ENCODE results near the gene RIT2. TPM values are rescaled to one million over a fixed set of nuclear protein-coding genes. Genes with fewer than 3 reads are reported as not detected.

Gene RIT2
- total and polyA plus RNA-seq, 5 donors from 2014 or later = not detected

- DNase-seq (no peak), ATAC-seq (ENCODE audit: low read depth in 2 of 2) (no peak)
- Mint-ChIP-seq H3K4me1 (no peaks in the 10 kb centered on the region), H3K9me3 (peaks cover 0 to 21% (median 6%) of the 10 kb centered on the region in 7 donors), H3K27me3 (no peaks in the 10 kb centered on the region), H3K27ac (no peak overlapping the region), H3K36me3 (no peaks in the 10 kb centered on the region), H3K4me3 (no peak overlapping the region)
- Histone ChIP-seq H3K4me3 (ENCODE audit: low read depth, low read length) (no peak overlapping the region), H3K27ac (ENCODE audit: insufficient read depth, low read length, poor library complexity, severe bottlenecking) (no peak overlapping the region), H3K27me3 (ENCODE audit: control insufficient read depth, insufficient read depth, low read length) (no peaks in the 10 kb centered on the region), H3K36me3 (ENCODE audit: control insufficient read depth, insufficient read depth, low read length) (no peaks in the 10 kb centered on the region), H3K4me1 (ENCODE audit: control insufficient read depth, insufficient read depth, low read length, poor library complexity, severe bottlenecking) (no peaks in the 10 kb centered on the region), H3K9me3 (ENCODE audit: control insufficient read depth in 2 of 2, low read length in 2 of 2) (no peaks in the 10 kb centered on the region)
These were observed 1.3 kb upstream of the RIT2 start for GRCh38 chr18:43116699-43117294.

GRCh38 chr18:43113220-43113895, 2.1 kb downstream of the RIT2 start:
- no peaks in the 10 kb centered on the region for H3K36me3 ChIP-seq (ENCODE audit: control insufficient read depth, insufficient read depth, low read length)
- no peak overlapping the region for H3K4me3 ChIP-seq (ENCODE audit: low read depth, low read length)
- peaks cover 0 to 13% (median 4%) of the 10 kb centered on the region in 7 donors for H3K9me3 Mint-ChIP-seq
- no peaks in the 10 kb centered on the region for H3K36me3 Mint-ChIP-seq
- H3K4me1 ChIP-seq (ENCODE audit: control insufficient read depth, insufficient read depth, low read length, poor library complexity, severe bottlenecking) = no peaks in the 10 kb centered on the region
- H3K27me3 ChIP-seq (ENCODE audit: control insufficient read depth, insufficient read depth, low read length) = no peaks in the 10 kb centered on the region
- no peak for DNase-seq
- no peak overlapping the region for H3K27ac Mint-ChIP-seq
- H3K9me3 ChIP-seq (ENCODE audit: control insufficient read depth in 2 of 2, low read length in 2 of 2) = no peaks in the 10 kb centered on the region
- no peaks in the 10 kb centered on the region for H3K4me1 Mint-ChIP-seq
- ATAC-seq (ENCODE audit: low read depth in 2 of 2) = no peak
- no peak overlapping the region for H3K4me3 Mint-ChIP-seq
- no peaks in the 10 kb centered on the region for H3K27me3 Mint-ChIP-seq
- no peak overlapping the region for H3K27ac ChIP-seq (ENCODE audit: insufficient read depth, low read length, poor library complexity, severe bottlenecking)

- H3K4me3 ChIP-seq (ENCODE audit: low read depth, low read length) = no peak overlapping the region
- ATAC-seq (ENCODE audit: low read depth in 2 of 2) (no peak), DNase-seq (no peak)
- no peaks in the 10 kb centered on the region for H3K27me3 ChIP-seq (ENCODE audit: control insufficient read depth, insufficient read depth, low read length)
- no peaks in the 10 kb centered on the region for H3K36me3 Mint-ChIP-seq
- H3K4me1 Mint-ChIP-seq = no peaks in the 10 kb centered on the region
- H3K27me3 Mint-ChIP-seq = no peaks in the 10 kb centered on the region
- H3K4me1 ChIP-seq (ENCODE audit: control insufficient read depth, insufficient read depth, low read length, poor library complexity, severe bottlenecking) = no peaks in the 10 kb centered on the region
- no peak overlapping the region for H3K27ac Mint-ChIP-seq
- H3K27ac ChIP-seq (ENCODE audit: insufficient read depth, low read length, poor library complexity, severe bottlenecking) = no peak overlapping the region
- H3K4me3 Mint-ChIP-seq = no peak overlapping the region
- no peaks in the 10 kb centered on the region for H3K9me3 ChIP-seq (ENCODE audit: control insufficient read depth in 2 of 2, low read length in 2 of 2)
- H3K9me3 Mint-ChIP-seq = peaks cover 0 to 9% (median 4%) of the 10 kb centered on the region in 7 donors
- H3K36me3 ChIP-seq (ENCODE audit: control insufficient read depth, insufficient read depth, low read length) = no peaks in the 10 kb centered on the region
These were observed 6.6 kb downstream of the RIT2 start for GRCh38 chr18:43108882-43109281.

GRCh38 chr18:43108469-43108868, 7.0 kb downstream of the RIT2 start:
- H3K9me3 Mint-ChIP-seq = peaks cover 0 to 12% (median 6%) of the 10 kb centered on the region in 7 donors
- H3K4me1 Mint-ChIP-seq = no peaks in the 10 kb centered on the region
- Histone ChIP-seq H3K36me3 (ENCODE audit: control insufficient read depth, insufficient read depth, low read length) (no peaks in the 10 kb centered on the region), H3K27me3 (ENCODE audit: control insufficient read depth, insufficient read depth, low read length) (no peaks in the 10 kb centered on the region), H3K4me1 (ENCODE audit: control insufficient read depth, insufficient read depth, low read length, poor library complexity, severe bottlenecking) (no peaks in the 10 kb centered on the region), H3K4me3 (ENCODE audit: low read depth, low read length) (no peak overlapping the region), H3K27ac (ENCODE audit: insufficient read depth, low read length, poor library complexity, severe bottlenecking) (no peak overlapping the region), H3K9me3 (ENCODE audit: control insufficient read depth in 2 of 2, low read length in 2 of 2) (no peaks in the 10 kb centered on the region)
- DNase-seq (no peak), ATAC-seq (ENCODE audit: low read depth in 2 of 2) (no peak)
- no peaks in the 10 kb centered on the region for H3K27me3 Mint-ChIP-seq
- H3K27ac Mint-ChIP-seq = no peak overlapping the region
- no peak overlapping the region for H3K4me3 Mint-ChIP-seq
- no peaks in the 10 kb centered on the region for H3K36me3 Mint-ChIP-seq

GRCh38 chr18:43093646-43094045, 21.8 kb downstream of the RIT2 start:
- Histone ChIP-seq H3K9me3 (ENCODE audit: control insufficient read depth in 2 of 2, low read length in 2 of 2) (no peaks in the 10 kb centered on the region), H3K27ac (ENCODE audit: insufficient read depth, low read length, poor library complexity, severe bottlenecking) (no peak overlapping the region), H3K27me3 (ENCODE audit: control insufficient read depth, insufficient read depth, low read length) (no peaks in the 10 kb centered on the region), H3K4me3 (ENCODE audit: low read depth, low read length) (no peak overlapping the region), H3K4me1 (ENCODE audit: control insufficient read depth, insufficient read depth, low read length, poor library complexity, severe bottlenecking) (no peaks in the 10 kb centered on the region), H3K36me3 (ENCODE audit: control insufficient read depth, insufficient read depth, low read length) (no peaks in the 10 kb centered on the region)
- Mint-ChIP-seq H3K4me3 (no peak overlapping the region), H3K27ac (no peak overlapping the region), H3K9me3 (peaks cover 0 to 22% (median 3%) of the 10 kb centered on the region in 7 donors), H3K27me3 (no peaks in the 10 kb centered on the region), H3K36me3 (no peaks in the 10 kb centered on the region), H3K4me1 (no peaks in the 10 kb centered on the region)
- ATAC-seq (ENCODE audit: low read depth in 2 of 2) = no peak
- DNase-seq = no peak

GRCh38 chr18:43092539-43092938, 22.9 kb downstream of the RIT2 start:
- H3K4me1 ChIP-seq (ENCODE audit: control insufficient read depth, insufficient read depth, low read length, poor library complexity, severe bottlenecking) = no peaks in the 10 kb centered on the region
- no peak overlapping the region for H3K27ac ChIP-seq (ENCODE audit: insufficient read depth, low read length, poor library complexity, severe bottlenecking)
- no peak overlapping the region for H3K4me3 ChIP-seq (ENCODE audit: low read depth, low read length)
- no peaks in the 10 kb centered on the region for H3K27me3 ChIP-seq (ENCODE audit: control insufficient read depth, insufficient read depth, low read length)
- ATAC-seq (ENCODE audit: low read depth in 2 of 2) (no peak), DNase-seq (no peak)
- H3K36me3 Mint-ChIP-seq = no peaks in the 10 kb centered on the region
- peaks cover under 1 to 24% (median 3%) of the 10 kb centered on the region in 7 donors for H3K9me3 Mint-ChIP-seq
- peaks cover 0 to 6% of the 10 kb centered on the region in 2 experiments for H3K9me3 ChIP-seq (ENCODE audit: control insufficient read depth in 2 of 2, low read length in 2 of 2)
- H3K4me1 Mint-ChIP-seq = no peaks in the 10 kb centered on the region
- no peak overlapping the region for H3K4me3 Mint-ChIP-seq
- H3K27me3 Mint-ChIP-seq = no peaks in the 10 kb centered on the region
- no peaks in the 10 kb centered on the region for H3K36me3 ChIP-seq (ENCODE audit: control insufficient read depth, insufficient read depth, low read length)
- H3K27ac Mint-ChIP-seq = no peak overlapping the region

GRCh38 chr18:43081396-43081795, 34.1 kb downstream of the RIT2 start:
- Mint-ChIP-seq H3K4me3 (no peak overlapping the region), H3K27ac (no peak overlapping the region), H3K4me1 (no peaks in the 10 kb centered on the region), H3K27me3 (no peaks in the 10 kb centered on the region), H3K9me3 (peaks cover 2 to 33% (median 10%) of the 10 kb centered on the region in 7 donors), H3K36me3 (no peaks in the 10 kb centered on the region)
- Histone ChIP-seq H3K9me3 (ENCODE audit: control insufficient read depth in 2 of 2, low read length in 2 of 2) (no peaks in the 10 kb centered on the region), H3K4me3 (ENCODE audit: low read depth, low read length) (no peak overlapping the region), H3K4me1 (ENCODE audit: control insufficient read depth, insufficient read depth, low read length, poor library complexity, severe bottlenecking) (no peaks in the 10 kb centered on the region), H3K27ac (ENCODE audit: insufficient read depth, low read length, poor library complexity, severe bottlenecking) (no peak overlapping the region), H3K36me3 (ENCODE audit: control insufficient read depth, insufficient read depth, low read length) (no peaks in the 10 kb centered on the region), H3K27me3 (ENCODE audit: control insufficient read depth, insufficient read depth, low read length) (no peaks in the 10 kb centered on the region)
- no peak for DNase-seq
- no peak for ATAC-seq (ENCODE audit: low read depth in 2 of 2)

GRCh38 chr18:43080671-43081070, 34.8 kb downstream of the RIT2 start:
- H3K4me1 ChIP-seq (ENCODE audit: control insufficient read depth, insufficient read depth, low read length, poor library complexity, severe bottlenecking) = no peaks in the 10 kb centered on the region
- Mint-ChIP-seq H3K4me3 (no peak overlapping the region), H3K27ac (no peak overlapping the region), H3K9me3 (peaks cover 0 to 29% (median 12%) of the 10 kb centered on the region in 7 donors), H3K27me3 (no peaks in the 10 kb centered on the region), H3K36me3 (no peaks in the 10 kb centered on the region), H3K4me1 (no peaks in the 10 kb centered on the region)
- ATAC-seq (ENCODE audit: low read depth in 2 of 2) (no peak), DNase-seq (no peak)
- H3K4me3 ChIP-seq (ENCODE audit: low read depth, low read length) = no peak overlapping the region
- no peaks in the 10 kb centered on the region for H3K36me3 ChIP-seq (ENCODE audit: control insufficient read depth, insufficient read depth, low read length)
- no peaks in the 10 kb centered on the region for H3K27me3 ChIP-seq (ENCODE audit: control insufficient read depth, insufficient read depth, low read length)
- no peak overlapping the region for H3K27ac ChIP-seq (ENCODE audit: insufficient read depth, low read length, poor library complexity, severe bottlenecking)
- H3K9me3 ChIP-seq (ENCODE audit: control insufficient read depth in 2 of 2, low read length in 2 of 2) = no peaks in the 10 kb centered on the region
